Measurements from ENCODE around the gene PIGU.

Gene PIGU

GRCh38 chr20:34706912-34707784, 30.3 kb upstream of the PIGU start:
- no peak for DNase-seq
- H3K9me3 ChIP-seq (ENCODE audit: severe bottlenecking): no peaks in the 10 kb centered on the region
- no peak overlapping the region for H3K4me3 ChIP-seq (ENCODE audit: low read depth, low read length)
- TF ChIP-seq CTCF (IDR thresholded peaks at IDR 0.05; ENCODE audit: low read depth, low read length): no peak
- H3K36me3 ChIP-seq: peaks cover 4% of the 10 kb centered on the region; the same call in 1 of the 2 replicates
- no peak overlapping the region for H3K27ac ChIP-seq
- H3K27me3 ChIP-seq (ENCODE audit: insufficient read depth, low read depth, severe bottlenecking): no peaks in the 10 kb centered on the region

DNA sequence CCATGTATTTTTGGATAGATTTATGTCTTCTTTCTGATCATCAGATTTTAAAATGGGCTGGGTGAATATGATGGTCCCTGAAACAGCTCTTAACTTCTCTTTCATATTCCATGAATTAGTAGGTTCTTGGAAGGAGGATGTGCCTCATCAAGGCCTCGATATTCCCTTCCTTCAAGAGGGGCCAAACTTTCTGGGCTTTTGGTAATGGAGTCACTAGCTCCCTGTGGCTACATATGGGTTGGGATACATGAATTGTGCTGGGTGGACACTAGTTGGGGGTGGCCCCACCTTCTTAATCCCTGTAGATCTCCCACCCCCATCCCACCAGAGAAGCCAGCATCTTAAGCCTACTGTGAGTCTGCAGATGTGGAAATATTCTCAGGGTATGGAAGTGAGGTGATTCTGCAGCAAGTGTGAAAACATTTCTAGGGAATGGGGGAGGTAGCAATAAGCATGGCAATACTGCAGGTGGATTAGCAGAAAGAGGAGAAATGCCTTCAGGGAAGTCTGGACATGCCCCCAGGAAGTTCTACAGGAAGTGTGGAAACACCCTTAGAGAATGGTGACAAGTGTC, 29.5 kb upstream of the PIGU start:
- no peak overlapping the region for H3K27ac ChIP-seq
- H3K36me3 ChIP-seq: peaks cover 3% of the 10 kb centered on the region; the same call in 1 of the 2 replicates
- H3K4me3 ChIP-seq (ENCODE audit: low read depth, low read length): no peak overlapping the region
- H3K27me3 ChIP-seq (ENCODE audit: insufficient read depth, low read depth, severe bottlenecking): no peaks in the 10 kb centered on the region
- no peak for TF ChIP-seq CTCF (IDR thresholded peaks at IDR 0.05; ENCODE audit: low read depth, low read length)
- DNase-seq: no peak
- H3K9me3 ChIP-seq (ENCODE audit: severe bottlenecking): no peaks in the 10 kb centered on the region

GRCh38 chr20:34705397-34706301, 28.8 kb upstream of the PIGU start:
- peak overlapping the region; percentile 95 for H3K27ac ChIP-seq
- H3K9me3 ChIP-seq (ENCODE audit: severe bottlenecking): no peaks in the 10 kb centered on the region
- no peak for TF ChIP-seq CTCF (IDR thresholded peaks at IDR 0.05; ENCODE audit: low read depth, low read length)
- DNase-seq: peak; percentile 52
- no peaks in the 10 kb centered on the region for H3K27me3 ChIP-seq (ENCODE audit: insufficient read depth, low read depth, severe bottlenecking)
- H3K36me3 ChIP-seq: peaks cover 2% of the 10 kb centered on the region; the same call in 1 of the 2 replicates
- H3K4me3 ChIP-seq (ENCODE audit: low read depth, low read length): peak overlapping the region; percentile 91

DNA sequence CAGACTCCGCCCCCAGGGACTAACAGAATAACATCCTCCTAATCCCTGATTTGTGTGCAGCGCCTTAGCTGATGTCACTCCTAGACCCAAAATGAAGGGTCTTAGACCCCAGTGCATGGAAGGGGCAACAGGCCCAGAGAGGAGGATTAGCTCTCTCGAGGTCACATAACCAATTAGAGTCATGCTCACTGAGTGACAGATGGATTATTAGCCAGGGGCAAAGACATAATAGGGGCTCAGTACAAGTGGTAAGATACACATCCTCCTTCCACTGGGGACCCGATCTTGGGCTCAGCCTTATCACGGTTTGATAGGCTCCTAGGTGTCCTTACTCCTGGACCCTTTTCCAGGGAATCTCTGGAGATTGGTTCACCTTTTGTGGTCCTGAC, 28.1 kb upstream of the PIGU start:
- TF ChIP-seq CTCF (IDR thresholded peaks at IDR 0.05; ENCODE audit: low read depth, low read length): no peak
- no peak for DNase-seq
- no peaks in the 10 kb centered on the region for H3K36me3 ChIP-seq
- peak overlapping the region; percentile 95 for H3K27ac ChIP-seq
- H3K27me3 ChIP-seq (ENCODE audit: insufficient read depth, low read depth, severe bottlenecking): no peaks in the 10 kb centered on the region
- no peaks in the 10 kb centered on the region for H3K9me3 ChIP-seq (ENCODE audit: severe bottlenecking)
- H3K4me3 ChIP-seq (ENCODE audit: low read depth, low read length): peak overlapping the region; percentile 91

DNA sequence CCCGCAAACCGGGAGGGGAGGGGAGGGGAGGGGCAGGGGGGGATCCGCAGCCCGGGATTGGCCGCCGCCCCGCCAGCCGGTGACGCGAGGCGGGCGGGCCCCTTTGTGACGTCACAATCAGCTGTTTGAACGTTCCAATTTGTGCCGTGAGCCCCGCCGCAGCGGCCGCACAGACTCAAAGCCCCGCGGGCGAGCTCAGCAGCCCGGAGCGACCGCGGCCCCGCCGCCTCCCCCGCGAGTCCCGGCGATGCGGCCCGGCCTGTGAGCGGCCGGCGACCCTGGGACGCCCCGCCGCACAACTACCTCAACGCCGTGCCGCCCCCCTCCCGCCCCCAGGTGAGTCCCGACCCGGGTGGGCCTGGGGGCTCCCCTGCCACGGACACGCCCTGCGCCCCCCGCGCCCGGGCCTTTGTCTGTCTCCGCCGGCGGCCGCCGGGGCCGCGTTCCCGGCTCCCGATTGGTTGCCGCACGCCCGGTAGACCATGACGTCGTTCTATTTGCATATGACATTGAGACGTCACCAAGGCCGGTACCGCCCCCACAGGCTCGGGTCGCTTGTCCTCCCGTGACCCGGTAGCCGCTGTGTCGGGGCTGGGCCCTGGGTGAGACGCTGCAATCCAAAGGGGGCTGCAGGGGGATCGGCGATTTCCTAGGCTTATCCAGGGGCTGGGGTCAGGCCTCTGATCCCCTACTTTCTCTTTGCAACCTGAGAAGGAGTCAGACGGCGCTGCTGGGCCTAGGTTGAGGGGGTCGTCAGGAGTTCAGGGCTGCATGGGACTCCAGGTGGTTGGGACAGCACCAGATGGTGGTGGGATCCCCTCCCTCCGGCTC, 27.5 kb upstream of the PIGU start, which contains the start of gene TP53INP2:
TSS of gene TP53INP2 (plus strand) at position 168 of the 831 bp plus-strand sequence. CDS start 4,396 bp downstream, outside the sequence.
- peak within 1 kb of the TSS; percentile 95 for H3K27ac ChIP-seq
- TF ChIP-seq CTCF (IDR thresholded peaks at IDR 0.05; ENCODE audit: low read depth, low read length): no peak

More for the DNA sequence above, 27.5 kb upstream of the PIGU start, which contains the start of gene TP53INP2:
- Histone ChIP-seq H3K9me3 (ENCODE audit: severe bottlenecking) (no peaks in the 10 kb centered on the region), H3K36me3 (no peaks in the 10 kb centered on the region), H3K27me3 (ENCODE audit: insufficient read depth, low read depth, severe bottlenecking) (no peaks in the 10 kb centered on the region), H3K4me3 (ENCODE audit: low read depth, low read length) (peak within 1 kb of the TSS; percentile 91)
- peak; percentile 98 for DNase-seq
